OCI-LY1 (cell line): Measurements from ENCODE around the gene FARS2.

Experiments
- CTCF ChIP-seq: fragments of 200-600 bp; sonication (generic), shearing (Covaris generic); IDR thresholded peaks from 2 replicates; pipeline ENCODE4 v1.5.1; 2017; ENCODE audit warnings: mild to moderate bottlenecking, antibody characterized with exemption, low read length, moderate library complexity, mixed read lengths
- EZH2 ChIP-seq: fragments of 200-600 bp; sonication (generic), shearing (Covaris generic); IDR thresholded peaks from 2 replicates; pipeline ENCODE4 v1.8.0; 2017; ENCODE audit warnings: borderline replicate concordance, mixed run types, mild to moderate bottlenecking, antibody characterized with exemption, low read length, moderate library complexity, mixed read lengths

- TF ChIP-seq CTCF: no peak
- no peak for TF ChIP-seq EZH2
Observed at GRCh38 chr6:5277589-5277988, 16.3 kb downstream of the FARS2 start.
